ENCODE data around the gene CKAP4.

DNA sequence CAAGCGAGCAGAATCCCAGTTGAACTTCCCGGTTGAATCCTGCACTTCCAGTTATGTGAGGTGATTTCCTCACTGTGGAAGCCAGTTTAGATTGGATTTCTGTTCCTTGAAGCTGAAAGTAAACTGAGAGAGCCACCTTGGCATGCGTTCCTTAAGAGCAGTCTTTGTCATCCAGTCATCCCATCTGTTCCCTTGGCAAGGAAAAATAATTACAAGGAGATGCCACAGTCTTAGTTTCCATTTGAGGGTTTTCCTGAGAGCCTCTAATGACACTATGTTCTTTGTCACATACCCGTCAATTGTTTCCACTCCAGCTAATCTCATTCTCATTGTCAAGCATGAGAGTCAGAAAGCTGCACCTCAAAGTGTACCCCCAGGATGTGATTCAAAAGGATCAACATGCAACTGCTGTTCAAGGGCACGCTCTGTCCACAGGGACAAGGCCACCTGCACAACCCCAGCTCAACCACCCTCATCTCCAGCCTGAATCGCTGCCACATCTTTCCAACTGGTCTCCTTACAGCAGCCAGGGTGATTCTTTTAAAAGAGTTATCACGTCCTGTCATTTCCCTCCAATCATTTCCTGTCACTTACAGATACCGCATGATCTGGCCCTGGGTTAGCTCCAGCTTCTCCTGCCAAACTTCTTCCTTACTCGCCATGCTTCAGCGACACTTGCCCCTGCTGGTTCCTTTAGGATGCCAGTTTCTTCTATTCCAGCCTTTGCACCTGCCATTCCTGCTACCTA is 36.7 kb upstream of the CKAP4 start:
- TF ChIP-seq POLR2AphosphoS5 (IDR thresholded peaks at IDR 0.05; ENCODE audit: low read depth) (no peak), CTCF (conservative IDR thresholded peaks at IDR 0.05; ENCODE audit: low read depth in 2 of 2) (no peak), EZH2 (IDR thresholded peaks at IDR 0.05; ENCODE audit: low read depth, unreplicated experiment) (no peak), EZH2phosphoT487 (IDR thresholded peaks at IDR 0.05; ENCODE audit: unreplicated experiment) (no peak), CREB1 (CRISPR knock-in tag; IDR thresholded peaks at IDR 0.05; ENCODE audit: low read depth) (no peak), ZNF114 (CRISPR knock-in tag; IDR thresholded peaks at IDR 0.05) (no peak), STAT1 (IDR thresholded peaks at IDR 0.05; ENCODE audit: unreplicated experiment) (no peak)
- TF ChIP-seq, protein P1, sequence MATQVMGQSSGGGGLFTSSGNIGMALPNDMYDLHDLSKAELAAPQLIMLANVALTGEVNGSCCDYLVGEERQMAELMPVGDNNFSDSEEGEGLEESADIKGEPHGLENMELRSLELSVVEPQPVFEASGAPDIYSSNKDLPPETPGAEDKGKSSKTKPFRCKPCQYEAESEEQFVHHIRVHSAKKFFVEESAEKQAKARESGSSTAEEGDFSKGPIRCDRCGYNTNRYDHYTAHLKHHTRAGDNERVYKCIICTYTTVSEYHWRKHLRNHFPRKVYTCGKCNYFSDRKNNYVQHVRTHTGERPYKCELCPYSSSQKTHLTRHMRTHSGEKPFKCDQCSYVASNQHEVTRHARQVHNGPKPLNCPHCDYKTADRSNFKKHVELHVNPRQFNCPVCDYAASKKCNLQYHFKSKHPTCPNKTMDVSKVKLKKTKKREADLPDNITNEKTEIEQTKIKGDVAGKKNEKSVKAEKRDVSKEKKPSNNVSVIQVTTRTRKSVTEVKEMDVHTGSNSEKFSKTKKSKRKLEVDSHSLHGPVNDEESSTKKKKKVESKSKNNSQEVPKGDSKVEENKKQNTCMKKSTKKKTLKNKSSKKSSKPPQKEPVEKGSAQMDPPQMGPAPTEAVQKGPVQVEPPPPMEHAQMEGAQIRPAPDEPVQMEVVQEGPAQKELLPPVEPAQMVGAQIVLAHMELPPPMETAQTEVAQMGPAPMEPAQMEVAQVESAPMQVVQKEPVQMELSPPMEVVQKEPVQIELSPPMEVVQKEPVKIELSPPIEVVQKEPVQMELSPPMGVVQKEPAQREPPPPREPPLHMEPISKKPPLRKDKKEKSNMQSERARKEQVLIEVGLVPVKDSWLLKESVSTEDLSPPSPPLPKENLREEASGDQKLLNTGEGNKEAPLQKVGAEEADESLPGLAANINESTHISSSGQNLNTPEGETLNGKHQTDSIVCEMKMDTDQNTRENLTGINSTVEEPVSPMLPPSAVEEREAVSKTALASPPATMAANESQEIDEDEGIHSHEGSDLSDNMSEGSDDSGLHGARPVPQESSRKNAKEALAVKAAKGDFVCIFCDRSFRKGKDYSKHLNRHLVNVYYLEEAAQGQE (IDR thresholded peaks at IDR 0.05; ENCODE audit: unreplicated experiment): no peak
